HG03432 (cell line): Measurements from ENCODE around the gene TSHZ3.

Experiments
- ATAC-seq: cut with Tn5 transposase; IDR thresholded peaks from one replicate; pipeline ENCODE4 v1.9.1; 2021; ENCODE audit warnings: mild to moderate bottlenecking, moderate library complexity; ENCODE audit not compliant: unreplicated experiment

TSHZ3 gene

DNA sequence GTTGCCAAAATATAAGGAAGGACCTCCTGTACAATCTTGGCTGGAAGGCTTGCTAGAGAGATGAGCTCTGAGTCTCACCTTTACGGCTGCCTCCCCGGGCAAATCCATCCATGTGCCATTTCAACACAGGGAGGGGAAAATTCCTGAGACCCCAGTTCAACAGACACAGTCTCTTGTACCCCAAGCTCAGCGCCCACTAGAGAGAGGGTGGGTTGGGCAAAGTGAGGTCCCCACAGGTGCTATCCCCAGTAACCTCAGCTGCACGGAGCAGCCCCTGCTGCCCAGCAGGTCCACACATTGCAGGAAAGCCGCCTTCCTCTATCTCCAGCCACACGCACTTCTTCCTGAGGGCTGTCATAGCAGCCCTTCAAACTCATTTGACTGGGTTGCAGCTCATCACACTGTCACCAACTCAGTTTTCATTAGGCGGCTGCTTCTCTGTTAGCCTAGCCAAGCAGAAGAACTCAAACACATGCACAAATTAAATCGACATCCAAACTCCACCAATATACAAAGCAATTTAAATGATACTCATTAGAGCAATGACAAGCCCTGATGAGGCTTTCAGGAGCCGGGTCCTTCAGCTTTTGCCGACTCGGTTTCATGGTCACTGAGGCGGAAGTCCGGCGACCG is 80.4 kb downstream of the TSHZ3 start:
- no peak for ATAC-seq

DNA sequence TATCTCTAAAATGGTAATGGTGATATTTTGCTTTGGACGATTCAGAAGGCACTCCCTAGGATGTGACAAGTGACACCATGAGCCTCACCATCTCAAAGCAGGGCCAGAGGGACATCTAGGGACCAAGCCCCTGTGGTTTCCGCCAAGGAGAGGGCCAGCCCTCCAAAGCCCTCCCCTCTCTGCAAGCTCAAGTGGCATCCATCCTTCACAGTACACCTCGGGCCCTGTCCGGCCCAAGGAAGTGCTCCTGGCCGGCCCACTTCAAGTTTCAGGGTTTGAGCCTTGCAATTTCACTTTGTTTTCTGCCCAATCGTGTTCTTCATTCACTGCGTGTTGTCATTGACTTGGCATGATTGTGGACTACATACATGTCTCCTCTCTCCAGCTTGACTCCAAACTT is 82.5 kb downstream of the TSHZ3 start:
- ATAC-seq = no peak

DNA sequence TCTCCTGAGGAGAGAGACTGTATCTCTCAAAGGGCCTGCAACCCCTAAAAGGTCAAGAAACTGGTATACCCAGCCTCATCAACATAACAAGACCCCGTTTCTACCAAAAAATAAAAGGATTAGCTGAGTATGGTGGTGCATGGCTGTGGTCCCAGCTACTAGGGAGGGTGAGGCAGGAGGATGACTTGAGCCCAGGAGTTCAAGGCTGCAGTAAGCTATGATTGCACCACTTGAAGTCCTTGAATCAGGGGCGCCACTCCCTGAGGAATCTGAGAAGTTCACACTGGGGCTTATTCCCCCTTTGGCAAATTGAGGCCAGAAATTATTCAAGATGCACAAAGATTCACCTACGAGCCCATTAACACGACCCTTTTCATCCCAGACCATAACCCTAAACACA is 83.0 kb downstream of the TSHZ3 start:
- no peak for ATAC-seq

GRCh38 chr19:31264041-31264778 is 85.0 kb downstream of the TSHZ3 start:
- no peak for ATAC-seq

GRCh38 chr19:31263328-31263727 is 85.9 kb downstream of the TSHZ3 start:
- no peak for ATAC-seq

GRCh38 chr19:31262725-31263191 is 86.5 kb downstream of the TSHZ3 start:
- ATAC-seq = no peak

DNA sequence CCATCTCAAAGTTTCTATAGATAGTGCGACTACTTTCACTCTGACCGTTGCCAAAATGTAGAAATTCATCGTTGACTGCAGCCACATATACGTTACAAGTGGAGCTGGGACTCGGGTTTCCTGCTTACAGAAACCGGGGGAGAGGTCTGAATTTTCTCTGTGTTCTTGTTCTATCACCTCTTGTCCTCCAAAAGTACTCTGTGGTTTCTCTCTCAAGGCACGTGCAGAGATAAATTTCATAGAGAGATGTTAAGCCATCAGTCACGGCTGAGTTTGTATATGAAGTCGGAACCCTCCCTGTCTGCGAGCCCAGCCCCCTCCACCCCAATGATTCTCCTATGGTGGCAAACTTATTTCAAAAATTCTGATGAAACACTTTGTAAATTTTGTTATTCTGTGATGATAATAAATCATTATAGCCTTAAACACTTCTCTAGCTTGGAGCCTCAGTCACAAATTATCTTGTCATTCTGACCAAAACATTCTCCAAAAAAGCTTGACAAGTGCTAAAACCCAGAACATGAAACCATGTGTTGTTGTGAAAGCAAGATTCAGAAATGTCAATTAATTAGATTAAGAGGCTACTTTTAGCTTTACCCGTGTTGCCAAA is 87.5 kb downstream of the TSHZ3 start:
- ATAC-seq = no peak

DNA sequence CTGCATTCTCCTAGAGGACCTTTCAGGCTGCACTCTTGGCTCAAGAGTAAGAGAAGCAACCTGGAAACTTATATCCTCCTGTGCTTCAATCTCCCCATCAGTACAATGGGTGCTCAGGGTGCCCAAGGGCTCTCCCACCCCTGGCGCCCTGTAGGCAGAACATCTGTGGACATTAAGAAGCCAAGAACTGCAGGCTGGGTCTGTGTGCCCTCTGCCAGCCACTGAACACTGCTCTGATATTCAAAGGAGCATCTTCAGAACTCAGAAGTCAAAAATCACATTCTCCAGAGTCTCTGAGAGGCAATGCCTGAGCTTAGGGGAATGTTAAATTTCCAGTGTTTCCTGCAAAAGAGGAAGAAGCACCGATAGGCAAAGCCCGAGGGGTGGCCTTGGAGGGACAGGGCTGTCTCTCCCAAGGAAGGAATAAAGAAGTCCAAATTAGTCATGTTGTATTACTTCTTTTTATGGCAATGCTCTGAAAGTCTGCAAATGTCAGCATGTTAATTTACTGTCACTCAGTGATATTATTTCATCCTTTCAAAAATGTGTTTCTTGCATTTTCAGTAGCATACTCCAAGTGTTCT is 88.1 kb downstream of the TSHZ3 start:
- no peak for ATAC-seq

GRCh38 chr19:31260171-31260933 is 88.9 kb downstream of the TSHZ3 start:
- no peak for ATAC-seq

DNA sequence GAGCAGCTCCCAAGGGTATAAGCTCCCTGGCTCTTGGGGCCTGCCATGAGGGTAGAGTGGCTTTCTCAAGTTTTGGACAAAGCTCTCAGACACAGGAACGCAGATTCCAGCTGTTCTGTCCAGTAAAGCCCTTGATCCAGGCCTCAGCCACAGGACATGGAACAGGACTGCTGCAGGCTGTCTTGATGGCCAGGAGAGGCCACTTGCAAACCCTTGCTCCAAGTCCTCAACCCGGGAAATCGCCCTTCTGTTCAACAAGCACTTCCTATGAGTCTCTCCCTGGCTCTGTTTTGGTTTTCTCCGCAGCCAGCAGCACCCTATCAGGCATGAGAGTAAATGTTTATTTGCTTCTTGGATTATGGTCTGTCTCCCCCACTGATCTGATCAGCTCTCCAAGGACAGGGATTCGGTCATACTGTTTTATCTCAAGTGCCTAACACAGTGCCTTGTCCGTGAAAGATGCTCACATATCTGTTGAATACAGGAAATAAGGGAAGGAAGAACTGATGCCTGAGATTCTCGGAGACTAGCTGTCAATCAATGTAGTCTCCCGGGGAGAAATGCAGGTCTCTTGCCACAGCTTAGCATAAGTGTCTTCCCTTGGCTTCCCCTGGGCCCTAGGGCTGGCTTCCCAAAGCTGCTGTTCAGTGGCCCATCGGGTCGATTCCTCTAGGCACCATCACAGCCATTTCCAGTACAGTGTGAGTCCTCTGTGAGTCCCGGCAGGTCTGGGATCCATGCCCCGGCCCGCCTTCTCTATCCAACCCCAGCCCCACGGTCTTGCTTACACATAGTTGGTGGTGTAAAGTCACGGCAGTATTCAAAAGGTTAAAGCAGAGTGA is 90.8 kb downstream of the TSHZ3 start:
- ATAC-seq = no peak

GRCh38 chr19:31257426-31258130 is 91.7 kb downstream of the TSHZ3 start:
- no peak for ATAC-seq

DNA sequence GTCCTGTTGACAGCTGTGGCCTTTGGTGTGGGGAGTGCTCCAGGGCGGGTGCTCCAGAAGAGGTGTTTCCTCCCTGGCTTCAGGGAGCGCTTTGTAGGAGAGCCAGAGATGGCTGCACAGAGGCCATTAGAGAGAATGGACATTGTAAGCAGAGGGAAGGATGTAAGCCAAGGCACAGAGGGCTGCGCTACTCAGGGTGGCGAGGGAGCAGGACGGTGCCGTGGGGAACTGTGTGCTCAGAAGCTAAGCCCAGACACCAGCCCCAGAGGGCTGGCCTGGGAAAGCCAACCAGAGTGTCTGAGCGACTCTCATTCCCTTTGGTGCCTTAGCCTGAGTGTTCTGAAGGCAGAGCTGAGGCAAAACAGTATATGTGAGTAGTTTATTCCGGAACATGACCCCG is 92.2 kb downstream of the TSHZ3 start:
- ATAC-seq = no peak

GRCh38 chr19:31256593-31256960 is 92.7 kb downstream of the TSHZ3 start:
- ATAC-seq = no peak

GRCh38 chr19:31255831-31256592 is 93.2 kb downstream of the TSHZ3 start:
- no peak for ATAC-seq

GRCh38 chr19:31255174-31255799 is 93.9 kb downstream of the TSHZ3 start:
- ATAC-seq = no peak

- no peak for ATAC-seq
These were observed 94.6 kb downstream of the TSHZ3 start for GRCh38 chr19:31254611-31255010.

- ATAC-seq = no peak
These were observed 95.1 kb downstream of the TSHZ3 start for GRCh38 chr19:31254180-31254551.

DNA sequence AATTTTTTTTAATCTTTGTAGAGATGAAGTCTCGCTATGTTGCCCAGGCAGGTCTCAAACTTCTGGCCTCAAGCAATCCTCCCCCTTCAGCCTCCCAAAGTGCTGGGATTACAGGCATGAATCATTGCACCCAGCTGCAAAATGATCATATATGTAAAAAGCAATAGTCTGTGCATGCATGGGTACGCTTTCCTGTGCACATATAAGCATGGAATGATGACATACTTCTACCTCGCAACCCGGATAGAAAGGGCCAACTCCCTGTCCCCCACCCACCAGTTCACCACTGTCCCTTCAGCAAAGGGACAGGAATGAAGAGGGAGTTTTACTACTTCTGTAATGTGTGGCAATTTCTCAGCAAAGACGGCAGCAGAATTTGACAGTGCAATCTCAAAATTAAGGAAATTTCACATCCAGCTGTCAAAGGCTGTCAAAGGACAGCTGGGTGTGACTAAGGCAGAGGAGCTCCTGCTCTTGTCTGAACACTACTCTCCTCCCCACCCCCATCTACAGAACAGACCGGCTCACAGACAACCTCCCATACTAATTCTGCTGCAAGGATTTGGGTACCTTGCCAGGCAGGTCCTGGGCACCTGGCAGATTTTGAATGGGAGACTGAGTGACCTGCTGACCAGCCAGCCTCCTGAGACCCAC is 95.6 kb downstream of the TSHZ3 start:
- no peak for ATAC-seq
